Measurements from ENCODE around the gene NGEF. TPM values are rescaled to one million over a fixed set of nuclear protein-coding genes. Genes with fewer than 3 reads are reported as not detected.

The NGEF gene
- polyA plus RNA-seq, 1 of the 3 experiments (the other 2 are of a cell fraction) = 1.4 TPM

DNA sequence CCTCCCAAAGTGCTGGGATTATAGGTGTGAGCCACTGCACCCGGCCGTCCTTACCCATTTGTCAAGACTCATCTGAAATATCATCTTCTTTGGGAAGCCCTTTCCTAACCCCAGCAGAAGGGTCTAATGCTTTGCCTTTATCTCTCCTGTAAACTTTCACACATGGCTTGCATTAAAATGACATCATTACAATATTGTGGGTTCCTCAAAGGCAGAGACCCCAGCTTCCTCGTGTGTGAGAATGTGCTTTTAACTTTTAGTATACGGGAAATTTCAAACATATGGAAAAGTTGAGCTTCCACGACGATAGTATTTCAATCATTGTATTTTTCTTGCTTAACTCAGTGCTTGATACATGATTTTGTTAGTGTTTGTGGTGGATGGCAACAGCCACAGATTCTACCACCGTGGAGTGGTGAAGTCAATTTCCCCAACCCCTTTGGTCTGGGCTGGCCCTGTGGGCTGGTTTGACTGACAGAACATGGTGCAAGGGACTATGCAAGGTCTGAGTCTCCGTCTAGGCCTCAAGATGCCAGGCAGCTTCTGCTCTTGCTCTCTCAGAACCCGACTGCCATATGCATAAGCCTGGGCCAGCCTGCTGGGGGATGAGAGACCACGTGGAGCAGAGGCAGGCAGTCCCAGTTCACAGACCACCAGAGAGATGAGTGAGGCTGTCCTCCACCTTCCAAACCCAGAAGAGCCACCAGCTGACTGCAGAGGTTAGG lies 39.9 kb downstream of the NGEF start:
- Histone ChIP-seq H3K79me2 (ENCODE audit: insufficient read depth) (no peaks in the 10 kb centered on the region), H3K4me3 (ENCODE audit: low read depth in 2 of 2, low read length in 1 of 2) (no peak overlapping the region), H3K27ac (ENCODE audit: low read depth in 2 of 2, low read length in 1 of 2) (no peak overlapping the region), H3K9ac (no peak overlapping the region), H3F3A (replicated peaks; ENCODE audit: insufficient read depth) (no peaks in the 10 kb centered on the region), H3K9me3 (no peaks in the 10 kb centered on the region), H3K9me2 (no peaks in the 10 kb centered on the region), H2AFZ (ENCODE audit: low read depth) (no peak overlapping the region), H3K4me1 (ENCODE audit: control insufficient read depth in 1 of 2, insufficient read depth in 2 of 2, low read depth in 1 of 2, low read length in 1 of 2) (no peaks in the 10 kb centered on the region), H3K27me3 (ENCODE audit: insufficient read depth) (no peaks in the 10 kb centered on the region; the same call in 1 of the 2 replicates), H3K36me3 (replicated peaks in 1 of 2; ENCODE audit: control insufficient read depth in 1 of 2, insufficient read depth in 2 of 2, low read length in 1 of 2) (no peaks in the 10 kb centered on the region), H3K4me2 (no peak overlapping the region), H4K20me1 (ENCODE audit: insufficient read depth) (no peaks in the 10 kb centered on the region)
- no peak for DNase-seq
- ChIA-PET POLR2A (no interaction called here), CTCF (interaction anchor here (0.9 to 1.4 kb wide), 3 partner anchors 17 to 304 kb away, joined by 3 read pairs; no protein-coding TSS in a partner anchor)
- TF ChIP-seq MEF2A (IDR thresholded peaks at IDR 0.05; ENCODE audit: borderline replicate concordance, low read depth) = no peak
- no peak for TF ChIP-seq JUND (IDR thresholded peaks at IDR 0.05)
- no peak for TF ChIP-seq MXI1 (IDR thresholded peaks at IDR 0.05; ENCODE audit: low read depth, low read length)
- TF ChIP-seq NFIC (IDR thresholded peaks at IDR 0.05; ENCODE audit: borderline replicate concordance) = no peak
- TF ChIP-seq RXRA (IDR thresholded peaks at IDR 0.05; ENCODE audit: borderline replicate concordance, low read depth) = no peak
- no peak for TF ChIP-seq CHD2 (IDR thresholded peaks at IDR 0.05; ENCODE audit: low read length, partially characterized antibody)
- TF ChIP-seq, protein P1, sequence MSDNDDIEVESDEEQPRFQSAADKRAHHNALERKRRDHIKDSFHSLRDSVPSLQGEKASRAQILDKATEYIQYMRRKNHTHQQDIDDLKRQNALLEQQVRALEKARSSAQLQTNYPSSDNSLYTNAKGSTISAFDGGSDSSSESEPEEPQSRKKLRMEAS (IDR thresholded peaks at IDR 0.05; ENCODE audit: low read depth) = no peak
- WGBS (ENCODE audit: low lambda C conversion rate) = 63% methylated on average over 10 of the region's 10 CpGs

DNA sequence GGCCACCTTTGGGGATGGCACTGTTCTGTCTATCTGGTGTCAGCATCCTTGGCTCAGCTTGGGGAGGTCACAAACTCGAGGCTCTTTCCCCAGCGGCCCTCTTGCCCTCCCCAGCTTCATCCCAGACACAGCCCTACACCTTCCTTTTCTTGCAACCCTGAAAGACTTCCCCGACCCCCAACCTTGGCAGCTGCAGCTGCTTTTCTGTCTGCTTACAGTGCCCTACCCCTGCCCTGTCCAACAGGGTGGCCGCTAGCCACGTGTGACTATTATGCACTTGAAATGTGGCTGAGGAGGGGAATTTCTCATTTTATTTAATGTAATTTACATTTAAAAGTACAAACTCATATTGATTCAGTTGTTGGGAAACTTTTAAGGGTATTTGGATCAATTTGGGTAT lies 41.3 kb downstream of the NGEF start:
- DNase-seq = no peak
- Histone ChIP-seq H4K20me1 (ENCODE audit: insufficient read depth) (no peaks in the 10 kb centered on the region), H3K36me3 (replicated peaks in 1 of 2; ENCODE audit: control insufficient read depth in 1 of 2, insufficient read depth in 2 of 2, low read length in 1 of 2) (no peaks in the 10 kb centered on the region), H3K4me2 (no peak overlapping the region), H3F3A (replicated peaks; ENCODE audit: insufficient read depth) (no peaks in the 10 kb centered on the region), H3K9me3 (no peaks in the 10 kb centered on the region), H3K4me3 (ENCODE audit: low read depth in 2 of 2, low read length in 1 of 2) (no peak overlapping the region), H3K79me2 (ENCODE audit: insufficient read depth) (no peaks in the 10 kb centered on the region), H3K27me3 (ENCODE audit: insufficient read depth) (no peaks in the 10 kb centered on the region; the same call in 1 of the 2 replicates), H3K4me1 (ENCODE audit: control insufficient read depth in 1 of 2, insufficient read depth in 2 of 2, low read depth in 1 of 2, low read length in 1 of 2) (no peaks in the 10 kb centered on the region), H3K9me2 (no peaks in the 10 kb centered on the region), H3K9ac (no peak overlapping the region), H3K27ac (ENCODE audit: low read depth in 2 of 2, low read length in 1 of 2) (no peak overlapping the region), H2AFZ (ENCODE audit: low read depth) (no peak overlapping the region)
- ChIA-PET POLR2A (no interaction called here), CTCF (interaction anchor here (0.7 kb wide), 1 partner anchor 328 kb away, joined by 3 read pairs; no protein-coding TSS in a partner anchor)
- WGBS (ENCODE audit: low lambda C conversion rate) = 55% methylated on average over 5 of the region's 5 CpGs
- no peak for TF ChIP-seq RXRA (IDR thresholded peaks at IDR 0.05; ENCODE audit: borderline replicate concordance, low read depth)
- no peak for TF ChIP-seq RCOR1 (IDR thresholded peaks at IDR 0.05; ENCODE audit: low read length)
- no peak for TF ChIP-seq GATA2 (CRISPR knock-in tag; IDR thresholded peaks at IDR 0.05)
- TF ChIP-seq SMC3 (IDR thresholded peaks at IDR 0.05; ENCODE audit: low read depth, low read length) = no peak
- TF ChIP-seq NRF1 (IDR thresholded peaks at IDR 0.05; ENCODE audit: low read depth, low read length) = no peak
- no peak for TF ChIP-seq TAF1 (IDR thresholded peaks at IDR 0.05; ENCODE audit: borderline replicate concordance, low read depth, low read length)
- no peak for TF ChIP-seq EP300 (IDR thresholded peaks at IDR 0.05; ENCODE audit: borderline replicate concordance in 1 of 2, low read depth in 1 of 2, low read length in 1 of 2)
- no peak for TF ChIP-seq POLR2AphosphoS5 (IDR thresholded peaks at IDR 0.05; ENCODE audit: low read depth, low read length)
- no peak for TF ChIP-seq TEAD4 (IDR thresholded peaks at IDR 0.05; ENCODE audit: borderline replicate concordance, insufficient read depth)
